ENCODE measurements around the gene PLA2G1B.

Gene PLA2G1B

DNA sequence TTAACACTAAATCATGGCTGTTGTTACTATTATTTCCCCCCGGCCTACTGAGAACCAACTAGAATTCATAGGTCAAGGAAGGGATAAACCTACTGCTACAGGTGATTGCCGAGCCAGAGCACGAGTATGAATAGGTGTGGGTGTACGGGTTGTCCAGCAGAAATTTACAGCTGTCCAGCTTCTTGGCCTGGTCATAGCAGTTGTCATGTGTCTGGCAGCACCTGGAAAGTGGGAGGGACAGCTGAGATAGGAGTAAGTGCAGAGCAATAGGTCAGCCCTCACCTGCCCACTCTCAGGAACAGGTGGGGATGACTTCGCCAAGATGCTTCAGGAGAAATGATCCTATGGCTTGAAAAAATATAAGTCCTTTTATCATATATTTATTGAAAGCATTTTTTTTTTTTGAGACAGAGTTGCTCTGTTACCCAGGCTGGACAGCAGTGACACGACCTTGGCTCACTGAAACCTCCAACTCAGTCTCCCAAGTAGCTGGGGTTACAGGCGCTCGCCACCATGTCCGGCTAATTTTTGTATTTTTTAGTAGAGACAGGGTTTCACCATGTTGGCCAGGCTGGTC is 2.6 kb downstream of the PLA2G1B start:
- DNase-seq (ENCODE audit: low spot score): no peak

DNA sequence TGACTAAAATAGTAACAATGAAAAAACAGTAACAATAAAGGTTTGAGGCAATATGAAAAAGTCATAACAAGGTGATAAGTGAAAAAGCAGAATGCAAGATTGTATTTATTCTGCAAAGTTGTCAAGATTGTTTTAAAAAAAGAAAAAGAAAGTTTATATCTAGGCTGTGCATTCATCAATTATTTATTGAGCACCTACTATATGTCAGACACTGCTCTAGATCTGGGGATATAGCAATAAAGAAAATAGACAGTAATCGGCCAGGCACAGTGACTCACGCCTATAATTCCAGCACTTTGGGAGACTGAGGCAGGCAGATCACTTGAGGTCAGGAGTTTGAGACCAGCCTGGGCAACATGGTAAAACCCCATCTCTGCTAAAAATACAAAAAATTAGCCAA is 3.8 kb downstream of the PLA2G1B start:
- DNase-seq (ENCODE audit: low spot score): no peak

GRCh38 chr12:120321382-120322202 is 6.0 kb downstream of the PLA2G1B start:
- no peak for DNase-seq (ENCODE audit: low spot score)

DNA sequence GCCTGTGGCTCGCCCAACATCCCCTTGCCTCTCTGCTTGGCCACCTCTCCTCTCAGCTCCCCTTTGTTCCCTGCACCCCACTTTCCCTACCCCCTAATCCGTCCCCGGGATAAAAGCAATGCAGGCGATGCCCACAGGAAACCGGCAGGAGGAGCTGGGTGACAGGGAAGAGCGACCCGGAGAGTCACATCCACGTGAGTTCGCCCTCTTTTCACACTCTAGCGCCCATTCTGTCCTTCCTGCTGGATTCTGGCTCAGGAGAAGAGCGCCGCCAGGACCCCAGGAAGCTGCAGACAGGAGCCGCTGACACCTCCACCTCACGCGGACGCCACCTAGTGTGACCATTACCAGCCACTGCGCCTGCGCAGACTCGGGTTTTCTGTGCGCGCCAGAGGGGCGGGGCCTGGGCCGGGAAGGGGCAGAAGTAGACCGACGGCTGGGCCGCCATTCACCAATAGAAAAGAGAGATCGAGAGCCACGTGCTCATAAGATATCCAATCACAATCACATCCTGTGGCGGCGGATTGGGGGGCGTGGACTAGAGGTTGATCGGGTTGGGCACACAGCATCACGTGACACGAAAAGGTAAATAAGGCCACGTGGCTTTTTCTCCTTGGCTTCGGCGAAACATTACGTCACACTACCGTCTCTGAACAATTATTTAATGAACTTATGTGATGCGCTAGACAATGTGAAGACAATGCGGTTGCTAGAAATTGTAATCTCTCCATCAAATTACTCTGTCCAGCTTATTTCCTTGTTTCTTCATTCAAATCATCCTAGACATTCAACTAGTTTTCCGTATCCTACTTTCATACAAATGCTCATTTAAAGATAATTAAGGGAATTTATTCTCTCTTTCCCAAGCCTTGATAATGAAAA is 10.1 kb downstream of the PLA2G1B start:
- peak; percentile 98 for DNase-seq (ENCODE audit: low spot score)

DNA sequence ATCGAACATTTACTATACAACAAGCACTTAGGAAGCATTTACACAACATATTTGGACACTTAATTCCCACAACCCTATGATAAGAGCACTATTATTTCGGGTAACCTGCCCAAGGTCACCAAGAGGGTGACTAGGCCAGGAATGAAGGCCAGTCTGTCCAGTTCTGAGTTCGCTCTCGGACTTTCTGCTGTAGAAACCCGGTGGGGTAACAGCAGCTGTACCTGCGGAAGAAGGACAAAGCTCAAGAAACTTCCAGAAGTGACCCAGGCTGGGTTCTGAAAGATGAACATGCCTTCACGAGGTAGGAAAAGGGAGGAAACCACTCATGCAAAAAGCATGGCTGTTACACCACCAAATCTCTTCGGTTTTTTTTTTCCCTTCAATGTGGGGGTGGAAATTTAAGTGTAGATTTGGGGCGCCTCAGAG is 10.8 kb downstream of the PLA2G1B start:
- DNase-seq (ENCODE audit: low spot score): no peak

DNA sequence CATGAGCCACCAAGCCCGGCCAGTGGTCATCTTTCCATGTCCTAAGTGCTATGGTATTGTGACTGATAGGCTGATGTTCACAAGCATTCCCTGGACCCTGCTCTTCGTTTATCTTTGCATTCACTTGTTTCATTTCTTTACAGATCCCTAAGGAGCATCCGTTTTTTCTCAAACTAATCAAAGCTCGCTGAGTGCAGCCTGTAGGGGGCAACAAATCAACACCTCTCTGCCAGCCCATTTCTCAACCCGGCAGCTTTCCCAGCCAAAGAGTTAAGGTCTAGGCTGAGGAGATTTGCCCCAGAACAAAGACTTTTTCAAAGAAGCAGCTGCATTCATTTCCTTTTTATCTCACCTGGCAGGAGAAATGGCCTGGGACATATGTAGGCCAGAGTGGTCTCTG is 13.4 kb downstream of the PLA2G1B start:
- DNase-seq (ENCODE audit: low spot score): no peak

DNA sequence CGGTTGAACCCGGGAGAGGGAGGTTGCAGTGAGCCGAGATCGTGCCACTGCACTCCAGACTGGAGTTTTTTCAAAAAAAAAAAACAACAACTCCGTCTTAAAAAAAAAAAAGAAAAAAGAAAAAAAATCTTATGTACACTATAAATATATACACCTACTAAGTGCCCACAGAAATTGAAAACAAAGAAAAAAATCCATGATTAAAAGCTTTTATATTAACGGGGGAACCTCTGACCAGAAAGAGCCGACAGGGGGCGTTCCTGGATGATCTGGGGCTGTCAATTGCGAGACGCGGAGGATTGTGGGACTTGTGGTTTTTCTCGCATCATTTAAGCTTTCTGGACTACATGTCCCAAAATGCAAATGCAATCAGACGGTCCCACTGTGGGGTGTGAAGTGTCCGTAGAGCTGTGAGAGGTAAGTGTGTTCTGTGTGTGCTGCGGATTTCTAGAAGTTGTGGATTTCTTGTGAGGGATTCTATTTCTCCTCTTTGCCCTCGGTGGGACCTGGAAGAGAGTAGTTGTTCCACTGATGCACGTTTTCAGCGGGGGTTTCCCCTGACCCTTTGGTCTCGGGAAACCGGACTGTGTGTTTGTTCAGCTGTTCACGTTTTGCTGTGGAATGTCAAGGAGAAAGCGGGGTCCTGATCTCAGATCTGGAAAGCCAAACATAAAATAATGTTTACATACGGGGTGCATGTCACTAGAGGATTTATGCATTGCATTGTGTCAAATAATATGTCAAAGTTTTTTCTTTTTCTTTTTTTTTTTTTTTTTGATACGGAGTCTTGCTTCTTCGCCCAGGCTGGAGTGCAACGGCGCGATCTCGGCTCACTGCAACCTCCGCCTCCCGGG is 25.4 kb downstream of the PLA2G1B start, which contains the start of gene SIRT4:
Gene SIRT4 (plus strand): TSS at position 360 of the 854 bp plus-strand sequence. CDS start 1,241 bp downstream, outside the sequence.
- peak; percentile 91 for DNase-seq (ENCODE audit: low spot score)

GRCh38 chr12:120292661-120293531 is 34.7 kb downstream of the PLA2G1B start, which contains the start of gene RNU4-1:
TSS of gene RNU4-1 (minus strand) at chr12:120293237.
- DNase-seq (ENCODE audit: low spot score): peak; percentile 44

DNA sequence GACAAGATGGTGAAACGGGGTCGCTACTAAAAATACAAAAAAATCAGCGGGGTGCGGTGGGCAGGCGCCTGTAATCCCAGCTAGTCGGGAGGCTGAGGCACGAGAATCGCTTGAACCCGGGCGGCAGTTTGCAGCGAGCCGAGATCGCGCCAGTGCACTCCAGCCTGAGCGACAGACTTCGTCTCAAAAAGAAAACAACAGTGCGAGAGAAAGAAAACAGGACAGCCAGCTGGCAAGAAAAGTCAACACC is 35.2 kb downstream of the PLA2G1B start:
- DNase-seq (ENCODE audit: low spot score): no peak

DNA sequence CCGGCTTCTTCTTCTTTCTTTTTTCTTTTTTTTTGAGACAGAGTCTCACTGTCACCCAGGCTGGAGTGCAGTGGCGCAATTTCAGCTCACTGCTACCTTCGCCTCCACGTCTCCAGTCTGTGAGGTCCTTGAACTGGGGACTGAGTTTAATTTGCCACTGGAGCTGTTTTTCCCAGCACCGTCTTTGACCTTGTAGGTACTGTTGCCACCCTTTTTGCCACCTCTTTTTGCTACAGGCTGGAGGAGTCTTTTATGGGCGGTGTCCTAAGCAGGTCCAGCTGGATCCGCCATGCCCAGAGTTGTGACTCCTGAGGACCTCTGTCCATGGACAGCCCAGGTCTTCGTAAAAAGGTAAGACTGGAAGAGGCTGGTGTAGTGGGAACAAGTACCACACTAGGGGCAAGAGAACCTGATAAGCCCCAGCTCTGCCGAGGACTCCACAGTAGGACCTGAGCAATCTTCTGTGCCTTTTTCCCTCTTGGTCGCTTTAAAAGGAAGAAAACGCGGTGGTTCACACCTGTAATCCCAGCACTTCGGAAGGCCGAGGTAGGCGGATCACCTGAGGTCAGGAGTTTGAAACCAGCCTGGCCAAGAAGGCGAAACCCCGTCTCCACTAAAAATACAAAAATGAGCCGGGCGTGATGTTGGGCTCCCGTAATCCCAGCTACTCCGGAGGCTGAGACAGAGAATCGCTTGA is 36.8 kb downstream of the PLA2G1B start:
- no peak for DNase-seq (ENCODE audit: low spot score)

DNA sequence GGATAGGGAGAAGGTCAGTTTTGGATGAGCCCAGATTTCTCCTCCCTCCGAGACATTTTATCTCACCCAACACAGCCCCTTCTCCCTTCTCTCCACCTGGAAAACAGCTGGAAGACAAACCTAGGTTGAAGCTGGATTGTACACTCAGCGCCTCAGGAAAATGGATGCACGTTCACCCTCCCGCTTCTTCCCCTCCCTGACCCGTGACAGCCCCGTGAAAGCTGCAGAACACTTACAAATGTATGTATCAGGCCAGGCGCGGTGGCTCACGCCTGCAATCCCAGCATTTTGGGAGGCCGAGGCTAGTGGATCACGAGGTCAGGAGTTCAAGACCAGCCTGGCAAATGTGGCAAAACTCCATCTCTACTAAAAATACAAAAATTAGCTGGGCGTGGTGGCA is 40.1 kb downstream of the PLA2G1B start:
- DNase-seq (ENCODE audit: low spot score): no peak

- no peak for DNase-seq (ENCODE audit: low spot score)
Measured at GRCh38 chr12:120286768-120287490, 40.6 kb downstream of the PLA2G1B start.

- no peak for DNase-seq (ENCODE audit: low spot score)
Measured at GRCh38 chr12:120284381-120284780, 43.2 kb downstream of the PLA2G1B start.

DNA sequence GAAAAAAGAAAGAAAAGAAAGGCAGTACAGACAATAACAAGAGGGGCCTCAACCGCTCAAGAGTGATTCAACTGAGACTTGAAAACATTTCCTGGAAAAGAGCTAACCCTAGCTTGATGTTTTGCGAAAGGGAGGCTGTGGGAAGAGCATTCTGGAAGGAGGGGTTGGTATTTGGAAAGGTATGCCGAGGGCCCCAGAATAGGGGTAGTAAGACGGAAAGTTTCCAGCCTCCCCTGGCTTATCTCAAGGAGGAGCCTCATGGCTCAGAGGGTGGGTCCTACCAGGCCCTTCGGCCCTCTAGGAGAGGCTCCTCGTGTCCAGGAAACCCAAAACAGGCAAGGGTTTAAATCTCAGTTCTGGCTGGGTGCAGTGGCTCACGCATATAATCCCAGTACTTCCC is 44.3 kb downstream of the PLA2G1B start:
- no peak for DNase-seq (ENCODE audit: low spot score)

GRCh38 chr12:120278137-120279069 is 49.2 kb downstream of the PLA2G1B start:
- no peak for DNase-seq (ENCODE audit: low spot score)

DNA sequence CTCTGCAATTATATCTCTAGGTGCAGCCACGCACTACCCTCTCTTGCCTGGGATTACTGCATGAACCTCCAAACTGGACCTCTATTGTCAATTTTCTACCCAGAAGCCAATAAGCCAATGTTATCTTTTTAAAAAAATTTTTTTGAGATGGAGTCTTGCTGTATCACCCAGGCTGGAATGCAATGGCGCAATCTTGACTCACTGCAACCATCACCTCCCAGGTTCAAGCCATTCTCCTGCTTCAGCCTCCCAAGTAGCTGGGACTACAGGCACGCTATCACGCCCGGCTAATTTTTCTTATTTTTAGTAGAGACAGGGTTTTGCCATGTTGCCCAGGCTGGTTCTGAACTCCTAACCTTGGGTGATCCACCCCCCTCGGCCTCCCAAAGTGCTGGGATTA is 50.8 kb downstream of the PLA2G1B start:
- no peak for DNase-seq (ENCODE audit: low spot score)

Data from AG08396 (cell line).